H1 (cell line): ENCODE data around the gene UVRAG. TPM values are rescaled to one million over a fixed set of nuclear protein-coding genes. Genes with fewer than 3 reads are reported as not detected.

Experiments
- CTCF ChIA-PET: fragments of 300-600 bp; sonication (Branson Sonifier 250); formaldehyde crosslinking; loops from one replicate; lab custom pipeline; 2021; ENCODE audit not compliant: partially characterized antibody; lab: Charles Lee
- POLR2A ChIA-PET: fragments of 300-600 bp; sonication (Branson Sonifier 250); formaldehyde crosslinking; loops from one replicate; lab custom pipeline; 2021; ENCODE audit warnings: inconsistent platforms; ENCODE audit not compliant: partially characterized antibody; lab: Charles Lee
- DNase-seq, 2 experiments: peaks; one replicate each; pipeline versions ENCODE4 v3.0.0 to v3.0.0-alpha.2; 2010 to 2022; ENCODE audit warnings: low spot score in 2 of 2, low read depth in 1 of 2, mixed read lengths in 1 of 2
- FAIRE-seq: peaks from 2 replicates; lab custom pipeline; 2011; peaks lifted over from hg19 to GRCh38; lab: Jason Lieb, UNC
- H2AFZ ChIP-seq: 2 replicates; pipeline ENCODE4 v1.8.1; 2012; ENCODE audit warnings: low read length, inconsistent platforms
- H2AK5ac ChIP-seq: 2 replicates; pipeline ENCODE4 v1.6.1; 2013; ENCODE audit warnings: low read depth, low read length
- H2BK120ac ChIP-seq: replicated peaks from 2 replicates; pipeline ENCODE3; 2013; ENCODE audit warnings: low read depth, low read length, inconsistent platforms
- H2BK12ac ChIP-seq: 2 replicates; pipeline ENCODE4 v1.6.1; 2013; ENCODE audit warnings: low read depth, low read length
- H2BK15ac ChIP-seq: 2 replicates; pipeline ENCODE4 v1.6.1; 2013; ENCODE audit warnings: low read length
- H2BK20ac ChIP-seq: 2 replicates; pipeline ENCODE4 v1.6.1; 2013; ENCODE audit warnings: low read length
- H2BK5ac ChIP-seq: 2 replicates; pipeline ENCODE4 v1.6.1; 2013; ENCODE audit warnings: low read depth, low read length
- H3K14ac ChIP-seq: 2 replicates; pipeline ENCODE4 v1.6.1; 2013; ENCODE audit warnings: inconsistent platforms; ENCODE audit not compliant: insufficient read length
- H3K18ac ChIP-seq: 2 replicates; pipeline ENCODE4 v1.6.1; 2013; ENCODE audit warnings: low read length; ENCODE audit errors: extremely low read depth
- H3K23ac ChIP-seq: 2 replicates; pipeline ENCODE4 v1.6.1; 2013; ENCODE audit warnings: inconsistent platforms; ENCODE audit not compliant: insufficient read length
- H3K23me2 ChIP-seq: 2 replicates; pipeline ENCODE4 v1.6.1; 2013; ENCODE audit warnings: low read depth, low read length
- H3K27ac ChIP-seq: 2 replicates; pipeline ENCODE4 v1.6.1; 2011; ENCODE audit warnings: low read depth, low read length, inconsistent platforms
- H3K27me3 ChIP-seq, 4 experiments: replicated peaks in 1 of 4; 1 replicate in 1 of 4; 2 replicates in 3 of 4; pipeline versions ENCODE4 v1.6.1 to v1.8.1; 2011 to 2013; ENCODE audit warnings: low read length in 3 of 4, mild to moderate bottlenecking in 3 of 4, inconsistent platforms in 2 of 4, mixed read lengths in 2 of 4, moderate library complexity in 1 of 4; ENCODE audit not compliant: control insufficient read depth in 3 of 4, insufficient read depth in 3 of 4; ENCODE audit errors: extremely low read depth in 1 of 4
- H3K36me3 ChIP-seq, 4 experiments: 2 replicates each; pipeline versions ENCODE4 v1.6.1 to v1.8.1; 2011 to 2013; ENCODE audit warnings: mild to moderate bottlenecking in 4 of 4, low read length in 3 of 4, moderate library complexity in 2 of 4, control low read depth in 1 of 4, inconsistent platforms in 1 of 4; ENCODE audit not compliant: insufficient read depth in 4 of 4, control insufficient read depth in 2 of 4
- H3K4ac ChIP-seq: replicated peaks from 2 replicates; pipeline ENCODE3; 2013; ENCODE audit warnings: low read length, low read depth, mixed read lengths, inconsistent platforms; ENCODE audit not compliant: insufficient read length
- H3K4me1 ChIP-seq, 4 experiments: replicated peaks in 1 of 4; 1 replicate in 1 of 4; 2 replicates in 3 of 4; pipeline versions ENCODE4 v1.6.1 to v1.8.1; 2011 to 2013; ENCODE audit warnings: low read length in 3 of 4, inconsistent platforms in 2 of 4, mixed read lengths in 1 of 4; ENCODE audit not compliant: insufficient read depth in 4 of 4, control insufficient read depth in 3 of 4
- H3K4me2 ChIP-seq, 2 experiments: 2 replicates each; pipeline versions ENCODE4 v1.6.1 to v1.8.1; 2011 to 2013; ENCODE audit warnings: low read depth in 2 of 2, low read length in 2 of 2, control low read depth in 1 of 2, inconsistent platforms in 1 of 2, mild to moderate bottlenecking in 1 of 2; ENCODE audit not compliant: insufficient read depth in 1 of 2
- H3K4me3 ChIP-seq, 4 experiments: fragments of 200-600, 300-600 bp in 1 of 4; sonication (generic), shearing (Covaris generic), sonication (Bioruptor Twin) in 1 of 4; 2 replicates each; pipeline versions ENCODE4 v1.5.1 to v1.8.1; 2011 to 2016; ENCODE audit warnings: low read length in 4 of 4, low read depth in 3 of 4, control low read depth in 2 of 4, inconsistent platforms in 2 of 4, mild to moderate bottlenecking in 2 of 4, mixed read lengths in 1 of 4, moderate library complexity in 1 of 4; ENCODE audit not compliant: insufficient read depth in 2 of 4; ENCODE audit errors: extremely low read depth in 1 of 4
- H3K56ac ChIP-seq: replicated peaks from 2 replicates; pipeline ENCODE3; 2013; ENCODE audit warnings: low read depth, mild to moderate bottlenecking, mixed read lengths, low read length, inconsistent platforms; ENCODE audit not compliant: insufficient read length
- H3K79me1 ChIP-seq: 2 replicates; pipeline ENCODE4 v1.6.1; 2013; ENCODE audit warnings: low read depth, low read length, control low read depth
- H3K79me2 ChIP-seq, 2 experiments: 2 replicates each; pipeline versions ENCODE4 v1.6.1 to v1.8.1; 2012 to 2013; ENCODE audit warnings: low read length in 2 of 2, mild to moderate bottlenecking in 2 of 2, inconsistent platforms in 1 of 2; ENCODE audit not compliant: insufficient read depth in 2 of 2, control insufficient read depth in 1 of 2
- H3K9ac ChIP-seq, 4 experiments: replicated peaks in 1 of 4; 1 replicate in 1 of 4; 2 replicates in 3 of 4; pipeline versions ENCODE4 v1.6.1 to v1.8.1; 2011 to 2013; ENCODE audit warnings: low read depth in 3 of 4, low read length in 3 of 4, control low read depth in 2 of 4, mild to moderate bottlenecking in 2 of 4, moderate library complexity in 2 of 4, inconsistent platforms in 1 of 4; ENCODE audit errors: extremely low read depth in 1 of 4
- H3K9me3 ChIP-seq, 2 experiments: 2 replicates each; pipeline versions ENCODE4 v1.6.1 to v1.8.1; 2012 to 2013; ENCODE audit warnings: mild to moderate bottlenecking in 2 of 2, moderate library complexity in 2 of 2, control low read depth in 1 of 2, inconsistent platforms in 1 of 2, low read depth in 1 of 2, low read length in 1 of 2, mixed read lengths in 1 of 2; ENCODE audit not compliant: insufficient read depth in 2 of 2
- H4K20me1 ChIP-seq, 2 experiments: replicated peaks in 1 of 2; 2 replicates each; pipeline versions ENCODE3 to v1.8.1; 2011 to 2013; ENCODE audit warnings: inconsistent platforms in 2 of 2, low read length in 2 of 2, mild to moderate bottlenecking in 1 of 2; ENCODE audit not compliant: insufficient read depth in 2 of 2, control insufficient read depth in 1 of 2
- H4K5ac ChIP-seq: 2 replicates; pipeline ENCODE4 v1.6.1; 2013; ENCODE audit warnings: low read length, low read depth, mixed read lengths, inconsistent platforms; ENCODE audit not compliant: insufficient read length
- H4K8ac ChIP-seq: 2 replicates; pipeline ENCODE4 v1.8.0; 2013; ENCODE audit warnings: mild to moderate bottlenecking, moderate library complexity, low read length, inconsistent platforms; ENCODE audit not compliant: insufficient read depth; ENCODE audit errors: extremely low read depth
- H4K91ac ChIP-seq: replicated peaks from 2 replicates; pipeline ENCODE3; 2013; ENCODE audit warnings: low read length, mixed read lengths, inconsistent platforms; ENCODE audit not compliant: insufficient read length
- FOSL1 ChIP-seq: IDR thresholded peaks from 2 replicates; pipeline ENCODE4 v1.6.1; 2011; ENCODE audit warnings: mild to moderate bottlenecking, low read depth, low read length, moderate library complexity; ENCODE audit not compliant: insufficient read depth
- SIN3A ChIP-seq, 2 experiments: IDR thresholded peaks in 1 of 2; conservative IDR thresholded peaks in 1 of 2; 2 replicates each; pipeline ENCODE4 v1.6.1; 2011 to 2012; ENCODE audit warnings: low read length in 2 of 2, improper control_type of control experiment in 1 of 2, low read depth in 1 of 2, mild to moderate bottlenecking in 1 of 2
- SIRT6 ChIP-seq: IDR thresholded peaks from one replicate; pipeline ENCODE4 v1.7.1; 2012; ENCODE audit warnings: low read length, inconsistent platforms
- polyA plus RNA-seq, 7 experiments: library from polyadenylated mRNA; depleted of rRNA in 3 of 7; stranded (reverse) in 5 of 7; unstranded in 2 of 7; fragments of >200 nt in 5 of 7; fragments of 200-250 nt in 2 of 7; gene quantifications; 1 replicate in 5 of 7; 2 replicates in 1 of 7; 4 replicates in 1 of 7; pipeline versions ENCODE4 v1.2.1 to v1.2.3, GENCODE V29; 2011 to 2013; ENCODE audit warnings: missing spikeins in 2 of 7, mixed read lengths in 2 of 7
- total RNA-seq: library from RNA; stranded (reverse); fragmentation: NEBNext Ultra II Directional; extraction: Animal tissue kit (Norgen Biotek cat#: 25700); gene quantifications from 2 replicates; pipeline ENCODE4 v1.2.1, GENCODE V29; 2021
- TF ChIP-seq, protein P1 (sequence below): IDR thresholded peaks from 2 replicates; pipeline ENCODE4 v1.6.1; 2011; ENCODE audit warnings: low read depth, mild to moderate bottlenecking, low read length; ENCODE audit not compliant: insufficient read depth
- TF ChIP-seq, protein P2 (sequence below), 3 experiments: IDR thresholded peaks; 1 replicate in 2 of 3; 2 replicates in 1 of 3; pipeline versions ENCODE4 v1.5.1 to v1.6.1; 2011; ENCODE audit warnings: low read length in 3 of 3, mild to moderate bottlenecking in 3 of 3, inconsistent platforms in 2 of 3, low read depth in 1 of 3, moderate library complexity in 1 of 3; ENCODE audit not compliant: insufficient read depth in 1 of 3; ENCODE audit errors: control extremely low read depth in 1 of 3

The UVRAG gene
- total and polyA plus RNA-seq, 2 of the 8 experiments (the other 6 are each of a cell fraction or from before 2014, with no cell fraction given), result 5.5 to 14.7 TPM

DNA sequence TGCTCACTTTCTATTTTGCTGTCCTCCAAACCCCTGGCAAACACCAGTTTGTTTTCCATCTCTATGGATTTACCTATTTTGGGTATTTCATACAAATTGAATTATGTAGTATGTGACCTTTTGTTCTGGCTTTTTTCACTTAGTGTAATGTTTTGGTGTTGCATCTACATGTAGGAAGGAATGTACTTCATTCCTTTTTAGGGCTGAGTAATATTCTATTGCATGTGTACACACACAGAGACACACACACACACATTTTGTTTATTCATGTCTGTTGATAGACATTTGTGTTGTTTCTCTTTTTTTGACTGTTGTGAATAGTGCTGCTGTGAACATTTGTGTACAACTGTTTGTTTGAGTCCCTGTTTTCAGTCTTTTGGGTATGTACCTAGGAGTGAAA is 90.4 kb downstream of the UVRAG start:
- Histone ChIP-seq H2BK120ac (no peak overlapping the region), H2AFZ (no peak overlapping the region), H4K91ac (no peak overlapping the region), H2BK15ac (no peak overlapping the region), H3K4me3 (no peak overlapping the region), H3K36me3 (no peaks in the 10 kb centered on the region), H3K23ac (no peak overlapping the region), H3K23me2 (no peaks in the 10 kb centered on the region), H3K18ac (no peak overlapping the region), H3K27me3 (no peaks in the 10 kb centered on the region), H3K27ac (no peak overlapping the region), H4K8ac (no peak overlapping the region), H2BK5ac (no peak overlapping the region), H2BK12ac (no peak overlapping the region), H3K4me1 (no peaks in the 10 kb centered on the region), H3K9ac (no peak overlapping the region), H3K4ac (no peak overlapping the region), H3K79me1 (no peaks in the 10 kb centered on the region), H3K14ac (no peak overlapping the region), H4K5ac (no peak overlapping the region), H3K56ac (no peak overlapping the region), H2BK20ac (no peak overlapping the region), H3K9me3 (no peaks in the 10 kb centered on the region), H4K20me1 (peaks cover 0 to 2% of the 10 kb centered on the region in 2 experiments), H3K79me2 (no peaks in the 10 kb centered on the region), H2AK5ac (no peak overlapping the region), H3K4me2 (no peak overlapping the region)
- no peak for DNase-seq
- POLR2A ChIA-PET, result no interaction called here
- FAIRE-seq, result no peak
- CTCF ChIA-PET, result no interaction called here
- TF ChIP-seq FOSL1 (no peak), SIRT6 (no peak), SIN3A (conservative IDR thresholded peaks at IDR 0.05 in 1 of 2, IDR thresholded peaks at IDR 0.05 in 1 of 2; ENCODE audit: low read depth in 1 of 2, low read length in 2 of 2) (no peak)
- TF ChIP-seq, protein P1, sequence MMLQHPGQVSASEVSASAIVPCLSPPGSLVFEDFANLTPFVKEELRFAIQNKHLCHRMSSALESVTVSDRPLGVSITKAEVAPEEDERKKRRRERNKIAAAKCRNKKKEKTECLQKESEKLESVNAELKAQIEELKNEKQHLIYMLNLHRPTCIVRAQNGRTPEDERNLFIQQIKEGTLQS, result no peak
- TF ChIP-seq, protein P2, sequence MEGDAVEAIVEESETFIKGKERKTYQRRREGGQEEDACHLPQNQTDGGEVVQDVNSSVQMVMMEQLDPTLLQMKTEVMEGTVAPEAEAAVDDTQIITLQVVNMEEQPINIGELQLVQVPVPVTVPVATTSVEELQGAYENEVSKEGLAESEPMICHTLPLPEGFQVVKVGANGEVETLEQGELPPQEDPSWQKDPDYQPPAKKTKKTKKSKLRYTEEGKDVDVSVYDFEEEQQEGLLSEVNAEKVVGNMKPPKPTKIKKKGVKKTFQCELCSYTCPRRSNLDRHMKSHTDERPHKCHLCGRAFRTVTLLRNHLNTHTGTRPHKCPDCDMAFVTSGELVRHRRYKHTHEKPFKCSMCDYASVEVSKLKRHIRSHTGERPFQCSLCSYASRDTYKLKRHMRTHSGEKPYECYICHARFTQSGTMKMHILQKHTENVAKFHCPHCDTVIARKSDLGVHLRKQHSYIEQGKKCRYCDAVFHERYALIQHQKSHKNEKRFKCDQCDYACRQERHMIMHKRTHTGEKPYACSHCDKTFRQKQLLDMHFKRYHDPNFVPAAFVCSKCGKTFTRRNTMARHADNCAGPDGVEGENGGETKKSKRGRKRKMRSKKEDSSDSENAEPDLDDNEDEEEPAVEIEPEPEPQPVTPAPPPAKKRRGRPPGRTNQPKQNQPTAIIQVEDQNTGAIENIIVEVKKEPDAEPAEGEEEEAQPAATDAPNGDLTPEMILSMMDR (IDR thresholded peaks at IDR 0.05; ENCODE audit: control extremely low read depth in 1 of 3, insufficient read depth in 1 of 3, low read depth in 1 of 3, low read length in 3 of 3), result no peak
